Neural crest cell (in vitro differentiated cells): ENCODE results near the gene RNF115. TPM values are rescaled to one million over a fixed set of nuclear protein-coding genes. Genes with fewer than 3 reads are reported as not detected.
"Not testable (repeated sequence)": the region's sequence is repeated elsewhere in the genome, so short reads cannot be mapped to it uniquely, and the experiment has no call there.

Experiments
- DNase-seq: peaks from one replicate; pipeline ENCODE4 v3.0.0; 2021; ENCODE audit warnings: low read depth, mixed read lengths, low spot score
- H3K27ac Mint-ChIP-seq: one replicate; pipeline ENCODE4 v1.8.0; 2021; ENCODE audit warnings: mild to moderate bottlenecking, mixed read lengths; ENCODE audit not compliant: unreplicated experiment
- H3K27me3 Mint-ChIP-seq: 2 replicates; pipeline ENCODE4 v1.8.0; 2021; ENCODE audit warnings: low read depth, mild to moderate bottlenecking, mixed read lengths
- H3K36me3 Mint-ChIP-seq: 2 replicates; pipeline ENCODE4 v1.8.0; 2021; ENCODE audit warnings: low read depth, mild to moderate bottlenecking, mixed read lengths
- H3K4me1 Mint-ChIP-seq: 2 replicates; pipeline ENCODE4 v1.8.0; 2021; ENCODE audit warnings: mixed read lengths
- H3K4me3 Mint-ChIP-seq: one replicate; pipeline ENCODE4 v1.8.0; 2021; ENCODE audit warnings: mild to moderate bottlenecking, mixed read lengths
- H3K9me3 Mint-ChIP-seq: 2 replicates; pipeline ENCODE4 v1.8.0; 2021; ENCODE audit warnings: mixed read lengths
- CTCF ChIP-seq: fragments of 200-600 bp; sonication (generic); conservative IDR thresholded peaks from 2 replicates; pipeline ENCODE4 v1.5.0; 2021; ENCODE audit warnings: antibody characterized with exemption, mild to moderate bottlenecking
- total RNA-seq: library from RNA; stranded (reverse); gene quantifications from 2 replicates; pipeline ENCODE4 v1.2.1, GENCODE V29; 2021

RNF115 gene
- total RNA-seq, 1 donor from 2014 or later = 12.5 TPM

DNA sequence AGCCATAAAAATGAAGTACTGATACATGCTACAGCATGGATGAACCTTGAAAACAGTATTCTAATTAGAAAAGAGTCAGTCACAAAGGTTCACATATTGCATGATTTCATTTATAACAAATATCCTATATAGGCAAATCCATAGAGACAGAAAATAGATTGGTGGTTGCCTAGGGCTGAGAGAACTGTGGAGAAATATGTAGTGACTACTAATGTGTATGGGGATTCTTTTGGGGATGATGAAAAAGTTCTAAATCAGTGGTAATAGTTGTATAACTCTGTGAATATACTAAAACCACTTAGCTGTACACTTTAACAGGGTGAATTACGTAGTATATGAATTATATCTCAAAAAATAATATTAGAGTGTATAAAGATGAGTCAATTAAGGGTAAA is 45.8 kb downstream of the RNF115 start:
- Mint-ChIP-seq H3K36me3 (peaks cover 7% of the 10 kb centered on the region), H3K9me3 (no peaks in the 10 kb centered on the region), H3K27ac (no peak overlapping the region), H3K4me3 (no peak overlapping the region), H3K4me1 (peaks cover 8% of the 10 kb centered on the region), H3K27me3 (no peaks in the 10 kb centered on the region)
- DNase-seq = no peak
- TF ChIP-seq CTCF = no peak

GRCh38 chr1:145777357-145778145 is 46.3 kb downstream of the RNF115 start:
- Mint-ChIP-seq H3K27me3 (no peaks in the 10 kb centered on the region), H3K4me1 (peaks cover 8% of the 10 kb centered on the region), H3K9me3 (no peaks in the 10 kb centered on the region), H3K36me3 (peaks cover 12% of the 10 kb centered on the region), H3K4me3 (no peak overlapping the region), H3K27ac (no peak overlapping the region)
- DNase-seq = no peak
- no peak for TF ChIP-seq CTCF

- peaks cover 31% of the 10 kb centered on the region for H3K36me3 Mint-ChIP-seq
- H3K4me1 Mint-ChIP-seq = peaks cover 8% of the 10 kb centered on the region
- peak overlapping the region; percentile 52 for H3K27ac Mint-ChIP-seq
- H3K9me3 Mint-ChIP-seq = no peaks in the 10 kb centered on the region
- no peaks in the 10 kb centered on the region for H3K27me3 Mint-ChIP-seq
- no peak for DNase-seq
- TF ChIP-seq CTCF = no peak
- no peak overlapping the region for H3K4me3 Mint-ChIP-seq
Measured at GRCh38 chr1:145773423-145773822, 50.5 kb downstream of the RNF115 start.

- Mint-ChIP-seq H3K27ac (no peak overlapping the region), H3K36me3 (peaks cover 40% of the 10 kb centered on the region), H3K9me3 (no peaks in the 10 kb centered on the region), H3K4me3 (no peak overlapping the region), H3K4me1 (peaks cover 8% of the 10 kb centered on the region), H3K27me3 (no peaks in the 10 kb centered on the region)
- no peak for TF ChIP-seq CTCF
- no peak for DNase-seq
Measured at GRCh38 chr1:145771056-145771455, 52.8 kb downstream of the RNF115 start.

- not testable (repeated sequence) for H3K9me3 Mint-ChIP-seq, H3K4me3 Mint-ChIP-seq, H3K4me1 Mint-ChIP-seq, DNase-seq, H3K27ac Mint-ChIP-seq, H3K27me3 Mint-ChIP-seq
- H3K36me3 Mint-ChIP-seq = peaks cover 46% of the 10 kb centered on the region
Measured at GRCh38 chr1:145768004-145768403, 55.9 kb downstream of the RNF115 start.

GRCh38 chr1:145766926-145767325 is 57.0 kb downstream of the RNF115 start:
- peaks cover 45% of the 10 kb centered on the region for H3K36me3 Mint-ChIP-seq
- not testable (repeated sequence) for H3K27ac Mint-ChIP-seq

GRCh38 chr1:145765585-145766360 is 58.1 kb downstream of the RNF115 start:
- H3K27ac Mint-ChIP-seq, H3K4me3 Mint-ChIP-seq, DNase-seq, H3K9me3 Mint-ChIP-seq, H3K27me3 Mint-ChIP-seq, H3K4me1 Mint-ChIP-seq: not testable (repeated sequence)
- H3K36me3 Mint-ChIP-seq = peaks cover 45% of the 10 kb centered on the region

More at GRCh38 chr1:145766926-145767325, 57.0 kb downstream of the RNF115 start:
- H3K9me3 Mint-ChIP-seq, H3K4me1 Mint-ChIP-seq, H3K4me3 Mint-ChIP-seq, H3K27me3 Mint-ChIP-seq, DNase-seq: not testable (repeated sequence)

DNA sequence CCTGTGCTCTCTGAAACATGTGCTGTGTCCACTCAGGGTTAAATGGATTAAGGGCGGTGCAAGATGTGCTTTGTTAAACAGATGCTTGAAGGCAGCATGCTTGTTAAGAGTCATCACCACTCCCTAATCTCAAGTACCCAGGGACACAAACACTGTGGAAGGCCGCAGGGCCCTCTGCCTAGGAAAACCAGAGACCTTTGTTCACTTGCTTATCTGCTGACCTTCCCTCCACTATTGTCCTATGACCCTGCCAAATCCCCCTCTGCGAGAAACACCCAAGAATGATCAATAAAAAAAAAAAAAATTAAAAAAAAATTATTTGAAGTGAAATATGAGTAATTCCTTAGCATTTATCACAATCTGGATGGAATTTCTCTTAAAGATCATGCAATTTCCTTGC is 58.8 kb downstream of the RNF115 start:
- Mint-ChIP-seq H3K9me3 (peaks cover 13% of the 10 kb centered on the region), H3K36me3 (peaks cover 49% of the 10 kb centered on the region)
- not testable (repeated sequence) for H3K27ac Mint-ChIP-seq, DNase-seq, H3K27me3 Mint-ChIP-seq, H3K4me1 Mint-ChIP-seq, H3K4me3 Mint-ChIP-seq

GRCh38 chr1:145764231-145764940 is 59.5 kb downstream of the RNF115 start:
- Mint-ChIP-seq H3K36me3 (peaks cover 51% of the 10 kb centered on the region), H3K9me3 (peaks cover 13% of the 10 kb centered on the region)
- not testable (repeated sequence) for H3K4me1 Mint-ChIP-seq, H3K27me3 Mint-ChIP-seq, DNase-seq, H3K27ac Mint-ChIP-seq, H3K4me3 Mint-ChIP-seq
